Measurements from ENCODE around the gene HEG1. TPM values are rescaled to one million over a fixed set of nuclear protein-coding genes. Genes with fewer than 3 reads are reported as not detected.

Gene HEG1
- total and polyA plus RNA-seq, 12 donors = 12.2 to 186 (median 122) TPM

GRCh38 chr3:125022206-125022605, 33.6 kb downstream of the HEG1 start:
- peaks cover 7 to 89% (median 53%) of the 10 kb centered on the region in 9 donors for H3K4me1 ChIP-seq
- ATAC-seq = no peak
- H3K27ac ChIP-seq = peak overlapping the region in 7 of 10 donors; percentile 10 to 80 (median 36)
- DNase-seq = no peak
- no peaks in the 10 kb centered on the region for H3K9me3 ChIP-seq
- H3K36me3 ChIP-seq = peaks cover 5 to 94% (median 42%) of the 10 kb centered on the region in 9 donors
- H3K4me3 ChIP-seq = no peak overlapping the region
- no peak for TF ChIP-seq CTCF (IDR thresholded peaks at IDR 0.05)
- H3K27me3 ChIP-seq = no peaks in the 10 kb centered on the region
- 46 to 59% methylated on average over 2 of the region's 2 CpGs for WGBS, 2 donors
- intact Hi-C loops (cut with DNase I) = no loop called here

- no peaks in the 10 kb centered on the region for H3K27me3 ChIP-seq
- peak in 2 of 8 donors; percentile 12 to 33 for ATAC-seq
- DNase-seq = no peak
- peaks cover 0 to 94% (median 38%) of the 10 kb centered on the region in 9 donors for H3K36me3 ChIP-seq
- H3K4me1 ChIP-seq = peaks cover 3 to 85% (median 34%) of the 10 kb centered on the region in 9 donors
- no peak overlapping the region for H3K4me3 ChIP-seq
- H3K9me3 ChIP-seq = no peaks in the 10 kb centered on the region
- 63 to 74% methylated on average over 3 of the region's 3 CpGs for whole genome bisulfite sequencing, 2 donors
- no peak overlapping the region for H3K27ac ChIP-seq
- intact Hi-C loops (cut with DNase I) = loop anchor here in 2 of 10 donors (5.0 to 10.0 kb wide), 2 partner anchors 33 to 286 kb away; no protein-coding TSS in a partner anchor
- no peak for TF ChIP-seq CTCF (IDR thresholded peaks at IDR 0.05)
These were observed 36.5 kb downstream of the HEG1 start for GRCh38 chr3:125019271-125019670.

- WGBS, 2 donors = 79 to 84% methylated on average over 2 of the region's 2 CpGs
- TF ChIP-seq CTCF (IDR thresholded peaks at IDR 0.05) = no peak
These were observed 38.4 kb downstream of the HEG1 start for GRCh38 chr3:125017406-125017805.

GRCh38 chr3:125014570-125015179, 41.1 kb downstream of the HEG1 start:
- TF ChIP-seq CTCF (IDR thresholded peaks at IDR 0.05) = no peak
- WGBS, 2 donors = 69 to 71% methylated on average over 19 of the region's 19 CpGs
- no peak overlapping the region for H3K4me3 ChIP-seq
- H3K36me3 ChIP-seq = peaks cover 5 to 100% (median 69%) of the 10 kb centered on the region in 9 donors
- intact Hi-C loops (cut with DNase I) = loop anchor here in 2 of 10 donors (5.0 to 10.0 kb wide), 2 partner anchors 38 to 290 kb away; no protein-coding TSS in a partner anchor
- no peaks in the 10 kb centered on the region for H3K27me3 ChIP-seq
- H3K27ac ChIP-seq = peak overlapping the region in 7 of 10 donors; percentile 15 to 81 (median 59)
- no peak for DNase-seq
- no peaks in the 10 kb centered on the region for H3K9me3 ChIP-seq
- H3K4me1 ChIP-seq = peaks cover 0 to 62% (median 9%) of the 10 kb centered on the region in 9 donors
- ATAC-seq = peak; percentile 46 to 81 (median 65)

More at GRCh38 chr3:125017406-125017805, 38.4 kb downstream of the HEG1 start:
- Histone ChIP-seq H3K9me3 (no peaks in the 10 kb centered on the region), H3K4me1 (peaks cover 0 to 67% (median 17%) of the 10 kb centered on the region in 9 donors), H3K27ac (peak overlapping the region in 1 of 10 donors; percentile 6), H3K36me3 (peaks cover 5 to 100% (median 57%) of the 10 kb centered on the region in 9 donors), H3K4me3 (no peak overlapping the region), H3K27me3 (no peaks in the 10 kb centered on the region)
- intact Hi-C loops (cut with DNase I) = loop anchor here in 2 of 10 donors (5.0 to 10.0 kb wide), 2 partner anchors 35 to 287 kb away; no protein-coding TSS in a partner anchor
- no peak for ATAC-seq
- no peak for DNase-seq
